Measurements from ENCODE around the gene DDB1. TPM values are rescaled to one million over a fixed set of nuclear protein-coding genes. Genes with fewer than 3 reads are reported as not detected.

DDB1 gene
- total RNA-seq, 1 donor from 2014 or later, result 130 TPM

DNA sequence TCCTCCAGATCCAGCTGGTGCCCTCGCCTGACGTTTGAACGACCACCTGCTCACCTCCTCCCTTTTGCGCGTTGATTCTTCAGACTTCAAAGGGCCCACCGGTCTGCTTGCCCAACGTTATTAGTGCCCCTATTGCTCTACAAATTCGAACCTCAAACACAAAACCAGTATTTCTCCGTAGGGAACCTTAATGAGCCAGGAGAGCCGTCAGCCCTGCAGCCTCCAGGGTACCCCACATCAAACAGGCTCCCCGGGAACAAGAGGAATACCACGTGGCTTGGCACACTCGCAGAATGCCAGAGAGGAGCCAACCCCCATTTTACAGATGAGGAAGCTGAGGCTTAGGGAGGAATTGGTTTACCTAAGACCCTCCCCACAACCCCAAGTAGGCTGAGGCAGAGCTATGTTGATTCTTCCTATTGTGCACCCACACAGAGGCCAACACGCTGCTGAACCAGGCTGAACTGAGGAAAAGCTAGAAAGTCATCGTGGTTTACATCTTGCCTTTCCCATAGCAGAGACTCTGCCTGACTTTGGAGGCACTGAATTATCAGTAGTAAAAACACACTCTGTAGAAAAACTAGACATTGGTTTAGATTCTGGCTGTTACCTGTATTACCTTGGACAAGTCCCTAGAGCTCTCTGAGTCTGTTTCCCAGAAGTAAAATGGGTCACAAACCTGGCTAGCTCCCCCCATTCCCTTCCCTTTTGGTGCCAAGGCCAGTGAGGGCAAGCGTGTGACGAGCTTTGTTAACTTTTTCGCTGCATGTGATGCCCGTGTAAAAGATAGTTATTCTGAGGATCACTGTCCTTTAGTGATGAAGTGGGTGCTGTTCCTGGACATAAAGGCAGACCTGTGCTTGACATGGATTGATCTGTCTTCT, 887 bp upstream of the DDB1 start:
- no peak for DNase-seq (ENCODE audit: low spot score in 2 of 2)
- intact Hi-C loops (cut with DNase I), result loop anchor here (2.0 kb wide), 1 partner anchor 95 kb away; the partner anchor contains the start of gene CPSF7
- H3K4me3 ChIP-seq, result peak overlapping the region; percentile 97 to 98
- no peaks in the 10 kb centered on the region for H3K27me3 ChIP-seq
- H3K4me1 ChIP-seq, result peaks cover 0 to 20% of the 10 kb centered on the region in 2 donors
- TF ChIP-seq, protein P1, sequence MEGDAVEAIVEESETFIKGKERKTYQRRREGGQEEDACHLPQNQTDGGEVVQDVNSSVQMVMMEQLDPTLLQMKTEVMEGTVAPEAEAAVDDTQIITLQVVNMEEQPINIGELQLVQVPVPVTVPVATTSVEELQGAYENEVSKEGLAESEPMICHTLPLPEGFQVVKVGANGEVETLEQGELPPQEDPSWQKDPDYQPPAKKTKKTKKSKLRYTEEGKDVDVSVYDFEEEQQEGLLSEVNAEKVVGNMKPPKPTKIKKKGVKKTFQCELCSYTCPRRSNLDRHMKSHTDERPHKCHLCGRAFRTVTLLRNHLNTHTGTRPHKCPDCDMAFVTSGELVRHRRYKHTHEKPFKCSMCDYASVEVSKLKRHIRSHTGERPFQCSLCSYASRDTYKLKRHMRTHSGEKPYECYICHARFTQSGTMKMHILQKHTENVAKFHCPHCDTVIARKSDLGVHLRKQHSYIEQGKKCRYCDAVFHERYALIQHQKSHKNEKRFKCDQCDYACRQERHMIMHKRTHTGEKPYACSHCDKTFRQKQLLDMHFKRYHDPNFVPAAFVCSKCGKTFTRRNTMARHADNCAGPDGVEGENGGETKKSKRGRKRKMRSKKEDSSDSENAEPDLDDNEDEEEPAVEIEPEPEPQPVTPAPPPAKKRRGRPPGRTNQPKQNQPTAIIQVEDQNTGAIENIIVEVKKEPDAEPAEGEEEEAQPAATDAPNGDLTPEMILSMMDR (IDR thresholded peaks at IDR 0.05), result no peak
- no peaks in the 10 kb centered on the region for H3K9me3 ChIP-seq
- H3K36me3 ChIP-seq, result peaks cover under 1 to 15% of the 10 kb centered on the region in 2 donors
- H3K27ac ChIP-seq, result peak overlapping the region; percentile 92 to 93

DNA sequence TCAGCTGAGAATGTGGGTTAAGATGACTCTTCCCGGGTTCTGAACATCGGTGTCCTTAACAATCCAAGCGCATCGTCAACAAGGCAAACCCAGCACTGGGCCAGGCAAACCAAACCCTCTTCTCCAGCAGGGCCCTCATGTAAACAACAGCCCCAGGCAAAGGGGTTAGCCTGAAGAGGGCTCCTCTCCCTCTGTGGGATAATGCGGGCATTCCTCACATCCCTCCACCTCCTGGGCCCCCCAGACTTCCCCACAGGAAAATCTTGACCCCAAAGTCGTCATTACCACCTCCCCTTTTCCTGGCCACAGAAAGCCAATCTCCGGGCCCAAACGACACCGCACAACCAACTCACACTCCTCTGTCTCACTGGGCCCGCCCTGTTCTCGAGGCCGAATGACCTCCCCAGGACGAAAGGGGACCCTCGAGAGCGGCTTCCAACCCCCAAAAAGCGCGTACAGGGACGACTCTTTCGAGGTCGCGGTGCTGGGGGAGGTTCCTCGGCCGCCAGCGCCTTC, 566 bp downstream of the DDB1 start:
- intact Hi-C loops (cut with DNase I), result loop anchor here (2.0 kb wide), 1 partner anchor 96 kb away; the partner anchor contains the start of gene CPSF7
- Histone ChIP-seq H3K4me1 (peaks cover 0 to 20% of the 10 kb centered on the region in 2 donors), H3K27me3 (no peaks in the 10 kb centered on the region), H3K27ac (peak overlapping the region; percentile 92 to 93), H3K36me3 (peaks cover 3 to 23% of the 10 kb centered on the region in 2 donors), H3K9me3 (no peaks in the 10 kb centered on the region), H3K4me3 (peak overlapping the region; percentile 97 to 98)
- DNase-seq (ENCODE audit: low spot score in 2 of 2), result no peak
- TF ChIP-seq, protein P1 (IDR thresholded peaks at IDR 0.05), result no peak

DNA sequence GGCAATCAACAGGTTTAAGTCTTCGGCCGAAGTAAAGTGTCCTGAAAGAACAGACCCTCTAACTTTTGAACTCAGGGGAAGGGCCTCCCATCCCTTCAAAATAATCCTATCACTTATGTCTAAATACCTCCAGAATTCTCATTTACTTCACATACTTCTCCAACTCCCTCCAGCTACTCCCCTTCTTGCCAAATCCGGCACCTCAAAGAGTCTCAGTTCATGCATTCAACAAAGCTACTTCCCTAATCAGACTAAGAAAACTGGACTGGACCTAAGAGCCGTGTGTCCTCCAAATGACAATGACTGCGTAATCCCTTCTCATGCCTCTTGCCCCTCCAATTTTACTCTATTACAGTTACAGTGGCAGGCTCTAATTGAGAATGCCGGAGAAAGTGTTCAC, 1.3 kb downstream of the DDB1 start:
- intact Hi-C loops (cut with DNase I), result loop anchor here (2.0 kb wide), 1 partner anchor 97 kb away; the partner anchor contains the start of gene CPSF7
- no peaks in the 10 kb centered on the region for H3K9me3 ChIP-seq
- H3K27ac ChIP-seq, result no peak overlapping the region
- TF ChIP-seq, protein P1 (IDR thresholded peaks at IDR 0.05), result no peak
- H3K4me3 ChIP-seq, result peak overlapping the region; percentile 97 to 98
- DNase-seq (ENCODE audit: low spot score in 2 of 2), result no peak
- H3K4me1 ChIP-seq, result peaks cover 0 to 20% of the 10 kb centered on the region in 2 donors
- H3K36me3 ChIP-seq, result peaks cover 9 to 29% of the 10 kb centered on the region in 2 donors
- no peaks in the 10 kb centered on the region for H3K27me3 ChIP-seq

DNA sequence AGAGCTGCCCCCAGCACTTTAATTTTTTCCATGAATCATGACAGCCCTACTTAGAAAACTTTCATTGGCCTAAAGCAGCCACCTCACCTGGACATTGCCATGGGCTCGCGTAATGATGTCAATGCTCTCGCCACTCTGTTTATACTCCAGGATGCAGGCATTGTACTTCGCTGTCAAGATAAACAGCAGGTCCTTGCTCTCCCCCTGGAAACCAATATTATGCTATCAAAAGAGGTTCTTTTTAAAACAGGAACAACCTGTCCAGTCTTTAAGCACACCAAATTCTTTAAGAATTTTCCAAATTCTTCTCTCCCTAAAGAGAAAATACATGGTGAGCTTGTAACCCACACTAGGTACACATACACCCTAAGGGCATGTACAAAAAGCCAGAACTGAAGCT, 3.0 kb downstream of the DDB1 start:
- Histone ChIP-seq H3K4me3 (no peak overlapping the region), H3K4me1 (peaks cover 0 to 15% of the 10 kb centered on the region in 2 donors), H3K36me3 (peaks cover 25 to 47% of the 10 kb centered on the region in 2 donors), H3K9me3 (no peaks in the 10 kb centered on the region), H3K27ac (no peak overlapping the region), H3K27me3 (no peaks in the 10 kb centered on the region)
- intact Hi-C loops (cut with DNase I), result no loop called here
- TF ChIP-seq, protein P1 (IDR thresholded peaks at IDR 0.05), result no peak
- no peak for DNase-seq (ENCODE audit: low spot score in 2 of 2)

DNA sequence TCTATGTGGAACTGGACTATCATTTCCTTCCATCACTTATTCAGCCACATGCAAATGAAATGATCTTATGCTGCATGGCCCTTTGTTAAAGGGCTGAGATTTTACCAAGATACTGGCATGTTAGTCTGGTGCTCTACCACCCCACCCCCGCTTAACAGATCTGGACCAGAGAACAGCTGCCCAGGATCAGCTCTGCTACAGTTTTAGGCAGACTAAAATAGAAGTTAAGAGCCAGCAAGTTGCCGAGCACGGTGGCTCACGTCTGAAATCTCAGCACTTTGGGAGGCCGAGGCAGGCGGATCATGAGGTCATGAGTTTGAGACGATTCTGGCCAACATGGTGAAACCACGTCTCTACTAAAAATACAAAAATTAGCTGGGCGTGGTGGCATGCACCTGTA, 4.6 kb downstream of the DDB1 start:
- Histone ChIP-seq H3K4me1 (peaks cover 0 to 11% of the 10 kb centered on the region in 2 donors), H3K9me3 (no peaks in the 10 kb centered on the region), H3K4me3 (no peak overlapping the region), H3K27me3 (no peaks in the 10 kb centered on the region), H3K36me3 (peaks cover 39 to 62% of the 10 kb centered on the region in 2 donors), H3K27ac (no peak overlapping the region)
- no peak for DNase-seq (ENCODE audit: low spot score in 2 of 2)
- TF ChIP-seq, protein P1 (IDR thresholded peaks at IDR 0.05), result no peak
- intact Hi-C loops (cut with DNase I), result no loop called here

Measured in ascending aorta (tissue), 2 donors.